SK-N-SH (cell line): Measurements from ENCODE around the gene MFSD6L.

Source experiments
- CHD2 ChIP-seq: fragments of 150-350 bp; IDR thresholded peaks from 2 replicates; pipeline ENCODE4 v1.6.1; 2018; ENCODE audit warnings: low read length; ENCODE audit not compliant: partially characterized antibody
- CTCF ChIP-seq: fragments of 200-600 bp; sonication (generic); IDR thresholded peaks from 2 replicates; pipeline ENCODE4 v1.6.1; 2017; ENCODE audit warnings: antibody characterized with exemption, mild to moderate bottlenecking, moderate library complexity
- NRF1 ChIP-seq: IDR thresholded peaks from 2 replicates; pipeline ENCODE4 v1.6.1; 2012; ENCODE audit warnings: low read depth, mild to moderate bottlenecking, low read length
- RFX5 ChIP-seq: IDR thresholded peaks from 2 replicates; pipeline ENCODE4 v1.6.1; 2012; ENCODE audit warnings: mild to moderate bottlenecking, improper control_type of control experiment, low read length
- SIN3A ChIP-seq: IDR thresholded peaks from 2 replicates; pipeline ENCODE4 v1.6.1; 2012; ENCODE audit warnings: low read depth, mild to moderate bottlenecking, low read length, moderate library complexity, borderline replicate concordance
- TAF1 ChIP-seq: IDR thresholded peaks from 2 replicates; pipeline ENCODE4 v1.6.1; 2012; ENCODE audit warnings: low read depth, mild to moderate bottlenecking, low read length, moderate library complexity, borderline replicate concordance
- YY1 ChIP-seq: IDR thresholded peaks from 2 replicates; pipeline ENCODE4 v1.4.0; 2012; ENCODE audit warnings: low read depth, mild to moderate bottlenecking

- no peak for TF ChIP-seq NRF1
- no peak for TF ChIP-seq CTCF
- TF ChIP-seq TAF1: no peak
- TF ChIP-seq YY1: no peak
- TF ChIP-seq CHD2: no peak
- no peak for TF ChIP-seq SIN3A
- no peak for TF ChIP-seq RFX5
Measured at GRCh38 chr17:8793649-8794048, 5.5 kb downstream of the MFSD6L start.
